Testis (tissue), 3 donors: ENCODE data around the gene SEPTIN5. TPM values are rescaled to one million over a fixed set of nuclear protein-coding genes. Genes with fewer than 3 reads are reported as not detected.

Source experiments
- DNase-seq: peaks from one replicate; pipeline ENCODE4 v3.0.0-alpha.2; 2019
- H3K27ac ChIP-seq, 2 donors: fragments of 200-600 bp; sonication (generic); one replicate each; pipeline ENCODE4 v1.5.1; 2019
- H3K27me3 ChIP-seq: fragments of 200-600 bp; sonication (generic); one replicate; pipeline ENCODE4 v1.5.1; 2019
- H3K36me3 ChIP-seq: fragments of 200-600 bp; sonication (generic); one replicate; pipeline ENCODE4 v1.5.1; 2017; ENCODE audit warnings: low read depth; ENCODE audit errors: missing control alignments
- H3K4me1 ChIP-seq: fragments of 200-600 bp; sonication (generic); one replicate; pipeline ENCODE4 v1.5.1; 2019
- H3K4me3 ChIP-seq, 2 donors: fragments of 200-600 bp; sonication (generic); one replicate each; pipeline ENCODE4 v1.5.1; 2017 to 2019
- H3K9me3 ChIP-seq: fragments of 200-600 bp; sonication (generic); one replicate; pipeline ENCODE4 v1.5.1; 2017
- POLR2A ChIP-seq: fragments of 450-650 bp; IDR thresholded peaks from one replicate; pipeline ENCODE4 v1.6.1; 2017; ENCODE audit warnings: antibody characterized with exemption, mild to moderate bottlenecking, moderate library complexity
- WGBS, 2 donors: methylation state at CpG; one replicate each; pipeline ENCODE4 v1.1.5; 2018; 5-methylcytosine and 5-hydroxymethylcytosine counted together
- intact Hi-C: fragments of 100-400 bp; cut with DNase I; formaldehyde crosslinking; loops from one replicate; pipeline ENCODE4 v1.15.1; 2023; ENCODE audit warnings: low total_unique reads
- polyA plus RNA-seq: library from polyadenylated mRNA; stranded (reverse); fragments of 350-450 nt; fragmentation: Illumina TruSeq; extraction: RNeasy Lipid Tissue Mini Kit (QIAGEN cat#74804); gene quantifications from one replicate; pipeline ENCODE4 v1.2.3, GENCODE V29; 2014; ENCODE audit warnings: low read depth, low replicate concordance; ENCODE audit not compliant: insufficient read depth
- total RNA-seq, 2 donors: library from RNA; depleted of rRNA; stranded (reverse); fragments of >200 nt; gene quantifications; one replicate each; pipeline ENCODE4 v1.2.3, GENCODE V29; 2016
- TF ChIP-seq, protein P1 (sequence below), 3 experiments: fragments of 450-650 bp in 2 of 3; fragments of 200-600 bp in 1 of 3; sonication (generic) in 1 of 3; IDR thresholded peaks; one replicate each; pipeline ENCODE4 v1.5.1; 2016 to 2019; ENCODE audit warnings: antibody characterized with exemption in 3 of 3, mild to moderate bottlenecking in 2 of 3, moderate library complexity in 1 of 3

The SEPTIN5 gene
- total and polyA plus RNA-seq, 3 donors from 2014 or later: 33.9 to 89.3 (median 68.9) TPM

DNA sequence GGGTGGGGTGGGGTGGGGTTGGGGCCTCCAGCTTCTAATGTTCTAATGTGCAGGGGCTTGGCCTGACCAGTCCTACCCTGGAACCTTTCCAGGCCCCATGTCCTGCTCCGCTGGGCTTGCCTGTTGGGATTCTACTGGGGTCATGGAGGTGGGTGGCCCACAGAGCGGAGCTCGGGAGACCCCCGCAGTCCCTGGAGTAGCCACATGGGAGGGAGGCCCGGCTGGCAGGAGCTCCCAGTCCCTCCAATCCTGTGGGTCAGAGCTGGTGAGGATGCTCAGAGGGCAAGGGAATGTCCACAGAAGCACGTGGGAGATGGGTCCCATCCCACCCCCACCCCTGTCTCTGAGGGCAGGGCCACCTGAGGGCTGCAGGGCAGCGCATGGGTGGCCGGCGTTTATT is 2.9 kb downstream of the SEPTIN5 start:
- no peak overlapping the region for H3K27ac ChIP-seq
- peak overlapping the region; percentile 67 to 84 for H3K4me3 ChIP-seq
- H3K27me3 ChIP-seq: no peaks in the 10 kb centered on the region
- H3K4me1 ChIP-seq: peaks cover 27% of the 10 kb centered on the region
- H3K36me3 ChIP-seq: no peaks in the 10 kb centered on the region
- 40 to 68% methylated on average over 1 to 9 of the region's 9 CpGs for WGBS, 2 donors
- DNase-seq: no peak
- H3K9me3 ChIP-seq: no peaks in the 10 kb centered on the region
- TF ChIP-seq POLR2A: no peak
- intact Hi-C loops: no loop called here

GRCh38 chr22:19717691-19718455 is 3.6 kb downstream of the SEPTIN5 start:
- TF ChIP-seq, protein P1, sequence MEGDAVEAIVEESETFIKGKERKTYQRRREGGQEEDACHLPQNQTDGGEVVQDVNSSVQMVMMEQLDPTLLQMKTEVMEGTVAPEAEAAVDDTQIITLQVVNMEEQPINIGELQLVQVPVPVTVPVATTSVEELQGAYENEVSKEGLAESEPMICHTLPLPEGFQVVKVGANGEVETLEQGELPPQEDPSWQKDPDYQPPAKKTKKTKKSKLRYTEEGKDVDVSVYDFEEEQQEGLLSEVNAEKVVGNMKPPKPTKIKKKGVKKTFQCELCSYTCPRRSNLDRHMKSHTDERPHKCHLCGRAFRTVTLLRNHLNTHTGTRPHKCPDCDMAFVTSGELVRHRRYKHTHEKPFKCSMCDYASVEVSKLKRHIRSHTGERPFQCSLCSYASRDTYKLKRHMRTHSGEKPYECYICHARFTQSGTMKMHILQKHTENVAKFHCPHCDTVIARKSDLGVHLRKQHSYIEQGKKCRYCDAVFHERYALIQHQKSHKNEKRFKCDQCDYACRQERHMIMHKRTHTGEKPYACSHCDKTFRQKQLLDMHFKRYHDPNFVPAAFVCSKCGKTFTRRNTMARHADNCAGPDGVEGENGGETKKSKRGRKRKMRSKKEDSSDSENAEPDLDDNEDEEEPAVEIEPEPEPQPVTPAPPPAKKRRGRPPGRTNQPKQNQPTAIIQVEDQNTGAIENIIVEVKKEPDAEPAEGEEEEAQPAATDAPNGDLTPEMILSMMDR (IDR thresholded peaks at IDR 0.05): peak; percentile 94 to 96 (median 95)
- no peak for TF ChIP-seq POLR2A
- intact Hi-C loops: no loop called here
- H3K27me3 ChIP-seq: no peaks in the 10 kb centered on the region

DNA sequence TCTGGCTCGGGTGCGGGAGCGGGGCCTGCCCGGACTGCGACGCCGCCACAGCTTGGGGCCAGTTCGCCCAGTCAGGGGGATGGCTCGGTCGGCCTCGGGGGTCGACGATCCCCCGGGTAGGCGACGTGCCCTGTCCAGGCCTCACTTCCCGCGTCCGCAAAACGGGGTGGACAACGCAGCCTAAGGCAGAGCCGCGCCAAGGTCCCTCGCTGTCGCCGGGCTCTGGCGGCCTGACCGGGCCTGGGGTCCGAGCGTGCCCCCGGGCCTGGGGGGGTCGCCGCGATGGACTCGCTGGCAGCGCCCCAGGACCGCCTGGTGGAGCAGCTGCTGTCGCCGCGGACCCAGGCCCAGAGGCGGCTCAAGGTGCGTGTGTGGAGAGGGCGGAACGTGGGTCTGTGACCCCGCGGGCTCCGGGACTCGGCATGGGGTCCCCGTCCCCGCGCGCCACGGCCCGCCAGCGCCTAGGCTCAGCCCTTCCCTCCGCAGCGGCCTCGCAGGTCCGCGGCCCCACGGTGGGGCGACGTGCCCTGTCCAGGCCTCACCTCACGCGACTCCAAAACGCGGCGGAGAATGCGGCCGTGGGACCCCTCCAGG is 4.2 kb downstream of the SEPTIN5 start:
- no peaks in the 10 kb centered on the region for H3K9me3 ChIP-seq
- 1 to 3% methylated on average over 13 to 31 of the region's 70 CpGs for WGBS, 2 donors
- no peaks in the 10 kb centered on the region for H3K36me3 ChIP-seq
- intact Hi-C loops: no loop called here
- H3K27ac ChIP-seq: peak overlapping the region; percentile 79 to 85
- DNase-seq: no peak
- peaks cover 26% of the 10 kb centered on the region for H3K4me1 ChIP-seq
- no peaks in the 10 kb centered on the region for H3K27me3 ChIP-seq
- peak overlapping the region; percentile 67 to 84 for H3K4me3 ChIP-seq
- no peak for TF ChIP-seq POLR2A
- TF ChIP-seq, protein P1 (IDR thresholded peaks at IDR 0.05): no peak

More at GRCh38 chr22:19717691-19718455, 3.6 kb downstream of the SEPTIN5 start:
- peak; percentile 84 for DNase-seq
- WGBS, 2 donors: 3 to 5% methylated on average over 49 to 96 of the region's 96 CpGs
- Histone ChIP-seq H3K36me3 (no peaks in the 10 kb centered on the region), H3K9me3 (no peaks in the 10 kb centered on the region), H3K4me3 (peak overlapping the region; percentile 67 to 84), H3K4me1 (peaks cover 27% of the 10 kb centered on the region), H3K27ac (peak overlapping the region in 1 of 2 donors; percentile 79)

GRCh38 chr22:19719050-19719482 is 4.8 kb downstream of the SEPTIN5 start:
- H3K27ac ChIP-seq: peak overlapping the region; percentile 79 to 85
- no peak for TF ChIP-seq POLR2A
- TF ChIP-seq, protein P1 (IDR thresholded peaks at IDR 0.05): no peak
- peaks cover 23% of the 10 kb centered on the region for H3K4me1 ChIP-seq
- no peaks in the 10 kb centered on the region for H3K27me3 ChIP-seq
- DNase-seq: no peak
- peak overlapping the region; percentile 67 to 84 for H3K4me3 ChIP-seq
- 20 to 32% methylated on average over 4 to 13 of the region's 31 CpGs for WGBS, 2 donors
- intact Hi-C loops: no loop called here
- no peaks in the 10 kb centered on the region for H3K36me3 ChIP-seq
- no peaks in the 10 kb centered on the region for H3K9me3 ChIP-seq

GRCh38 chr22:19719488-19720021 is 5.3 kb downstream of the SEPTIN5 start:
- Histone ChIP-seq H3K9me3 (no peaks in the 10 kb centered on the region), H3K36me3 (no peaks in the 10 kb centered on the region), H3K4me3 (peak overlapping the region in 1 of 2 donors; percentile 84), H3K4me1 (peaks cover 23% of the 10 kb centered on the region), H3K27me3 (no peaks in the 10 kb centered on the region), H3K27ac (peak overlapping the region; percentile 79 to 85)
- 67 to 69% methylated on average over 11 to 12 of the region's 12 CpGs for WGBS, 2 donors
- intact Hi-C loops: no loop called here
- no peak for DNase-seq
- TF ChIP-seq POLR2A: no peak
- TF ChIP-seq, protein P1 (IDR thresholded peaks at IDR 0.05): no peak
